ENCODE data around the gene FCRLA.
"Not testable (repeated sequence)": the region's sequence is repeated elsewhere in the genome, so short reads cannot be mapped to it uniquely, and the experiment has no call there.

Gene FCRLA

DNA sequence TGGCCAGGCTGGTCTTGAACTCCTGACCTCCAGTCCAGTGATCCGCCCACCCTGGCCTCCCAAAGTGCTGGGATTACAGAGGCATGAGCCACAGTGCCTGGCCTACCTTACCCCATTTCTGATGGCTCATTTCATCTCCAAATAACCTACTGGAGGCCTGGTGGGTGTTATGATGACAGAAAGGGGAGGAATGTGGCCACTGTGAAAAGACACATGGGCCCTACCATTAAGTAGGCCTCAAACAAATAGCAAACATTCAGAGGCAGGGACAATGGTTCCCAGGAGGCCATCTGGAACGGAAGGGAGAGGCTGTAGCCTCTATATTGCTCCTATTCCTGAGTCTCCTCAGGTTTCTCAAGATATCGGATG is 932 bp upstream of the FCRLA start:
- DNase-seq (ENCODE audit: low read depth in 2 of 2) = no peak

DNA sequence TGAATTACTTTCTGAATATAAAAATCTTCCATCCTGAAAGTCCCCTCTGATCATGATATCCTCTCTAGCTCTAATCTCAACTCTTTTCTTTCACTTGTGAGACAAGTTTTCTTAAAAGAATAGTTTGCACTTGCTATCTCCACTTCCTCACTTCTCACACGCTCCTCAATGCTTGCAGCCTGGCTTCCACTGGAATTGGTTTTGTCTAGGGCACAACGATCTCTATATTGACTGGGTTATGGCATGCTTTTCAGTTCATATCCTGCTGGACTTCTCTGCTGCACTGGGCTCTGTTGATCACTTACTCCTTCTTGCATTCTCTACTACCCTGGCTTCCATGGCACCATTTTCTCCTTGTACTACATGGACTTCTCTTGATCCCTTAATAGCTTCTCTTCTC is 474 bp downstream of the FCRLA start:
- no peak for DNase-seq (ENCODE audit: low read depth in 2 of 2)

DNA sequence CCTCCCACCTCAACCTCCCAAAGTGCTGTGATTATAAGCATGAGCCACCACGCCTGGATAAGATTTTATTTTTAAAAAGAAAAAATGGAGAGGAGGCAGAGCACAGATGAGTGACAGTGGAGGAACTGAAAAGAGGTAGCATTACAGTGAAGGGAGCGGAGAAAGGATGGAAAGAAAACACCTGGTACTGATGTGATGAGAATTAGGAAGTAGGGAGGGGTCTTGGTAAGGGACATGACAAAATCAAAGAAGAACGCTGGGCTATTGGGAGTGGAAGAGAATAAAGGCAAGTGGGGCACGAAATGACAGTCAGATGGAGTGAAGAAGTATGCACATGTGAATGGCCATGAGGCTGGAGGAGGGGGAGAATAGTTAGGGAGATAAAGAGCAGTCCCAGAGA is 2.3 kb downstream of the FCRLA start:
- DNase-seq (ENCODE audit: low read depth in 2 of 2) = no peak

DNA sequence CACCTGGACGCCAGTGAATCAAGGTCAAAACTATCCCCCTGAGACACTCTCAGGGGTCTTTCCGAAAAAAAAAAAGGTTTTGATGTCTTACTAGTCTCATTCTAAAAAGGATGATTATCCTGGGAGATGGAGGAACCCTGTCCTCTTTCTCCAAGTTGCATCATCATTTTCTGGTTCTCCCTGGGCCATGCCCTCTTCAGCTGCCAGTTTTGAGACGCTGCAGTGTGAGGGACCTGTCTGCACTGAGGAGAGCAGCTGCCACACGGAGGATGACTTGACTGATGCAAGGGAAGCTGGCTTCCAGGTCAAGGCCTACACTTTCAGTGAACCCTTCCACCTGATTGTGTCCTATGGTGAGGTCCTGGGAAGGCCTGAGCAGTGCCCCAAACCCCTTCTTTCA is 3.5 kb downstream of the FCRLA start:
- no peak for DNase-seq (ENCODE audit: low read depth in 2 of 2)

DNA sequence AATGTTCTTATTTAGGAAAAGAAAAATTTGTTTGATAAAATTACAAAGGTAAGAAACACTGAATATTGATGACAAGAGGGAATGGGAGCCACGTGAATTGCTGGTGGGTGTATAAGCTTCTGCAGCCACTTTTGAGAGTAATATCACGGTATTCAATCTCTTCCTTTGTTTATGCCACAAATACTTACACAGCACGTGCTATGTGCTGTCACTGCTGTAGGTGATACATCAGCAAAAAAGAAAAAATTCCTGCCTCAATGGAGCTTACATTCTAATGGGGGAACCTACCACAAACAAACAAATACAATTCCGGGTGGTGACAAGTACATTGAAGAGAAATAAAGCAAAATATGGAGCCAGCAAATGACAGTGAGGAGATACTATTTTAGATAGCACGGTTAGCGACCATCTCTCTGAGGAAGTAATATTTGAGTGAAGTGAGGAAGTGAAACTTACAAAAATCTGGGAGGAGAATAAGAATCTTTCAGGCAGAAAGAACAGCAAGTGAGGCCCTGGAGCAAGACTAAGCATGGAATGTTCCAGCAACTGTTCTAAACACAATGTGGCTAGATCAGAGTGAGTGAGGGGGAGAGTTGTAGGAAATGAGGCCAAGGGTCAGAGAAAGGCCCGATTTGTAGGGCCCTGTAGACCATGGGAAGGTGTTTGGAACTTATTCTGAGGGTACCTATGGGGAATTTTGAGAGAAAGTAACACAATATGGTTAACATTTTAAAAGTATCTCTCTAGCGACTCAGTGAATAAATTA is 11.7 kb downstream of the FCRLA start:
- DNase-seq (ENCODE audit: low read depth in 2 of 2) = no peak

DNA sequence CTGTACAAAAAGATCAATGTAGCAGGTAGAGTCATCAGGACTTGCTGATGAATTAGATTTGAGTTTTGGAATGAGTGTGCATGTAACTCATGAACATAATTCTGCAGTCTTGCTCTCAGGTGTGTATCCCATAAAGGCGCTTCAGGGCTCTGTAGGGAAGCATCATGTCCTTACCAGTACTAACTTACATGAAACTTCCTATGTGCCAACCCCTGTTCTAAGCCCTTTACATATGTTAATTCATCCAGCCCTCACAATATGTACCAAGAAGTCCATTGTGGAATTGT is 12.2 kb downstream of the FCRLA start:
- DNase-seq (ENCODE audit: low read depth in 2 of 2) = no peak

DNA sequence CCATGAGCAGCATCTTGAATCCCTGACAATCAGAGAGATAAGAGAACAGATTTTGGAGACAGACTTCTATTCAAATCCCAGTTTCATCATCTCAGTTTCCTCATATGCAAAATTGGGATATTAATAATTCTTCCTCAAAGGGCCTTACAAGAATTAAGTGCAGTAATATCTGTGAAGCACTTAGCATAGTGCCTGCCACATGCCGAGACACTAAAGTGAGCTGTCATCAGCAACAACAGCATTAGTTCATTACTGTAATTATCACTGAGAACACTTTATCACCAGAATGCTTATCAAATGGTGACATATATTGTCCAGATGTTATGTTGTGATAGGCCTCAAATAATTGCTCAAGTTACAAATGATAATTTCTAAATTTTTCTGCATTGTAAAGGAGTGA is 13.4 kb downstream of the FCRLA start:
- DNase-seq (ENCODE audit: low read depth in 2 of 2) = no peak

DNA sequence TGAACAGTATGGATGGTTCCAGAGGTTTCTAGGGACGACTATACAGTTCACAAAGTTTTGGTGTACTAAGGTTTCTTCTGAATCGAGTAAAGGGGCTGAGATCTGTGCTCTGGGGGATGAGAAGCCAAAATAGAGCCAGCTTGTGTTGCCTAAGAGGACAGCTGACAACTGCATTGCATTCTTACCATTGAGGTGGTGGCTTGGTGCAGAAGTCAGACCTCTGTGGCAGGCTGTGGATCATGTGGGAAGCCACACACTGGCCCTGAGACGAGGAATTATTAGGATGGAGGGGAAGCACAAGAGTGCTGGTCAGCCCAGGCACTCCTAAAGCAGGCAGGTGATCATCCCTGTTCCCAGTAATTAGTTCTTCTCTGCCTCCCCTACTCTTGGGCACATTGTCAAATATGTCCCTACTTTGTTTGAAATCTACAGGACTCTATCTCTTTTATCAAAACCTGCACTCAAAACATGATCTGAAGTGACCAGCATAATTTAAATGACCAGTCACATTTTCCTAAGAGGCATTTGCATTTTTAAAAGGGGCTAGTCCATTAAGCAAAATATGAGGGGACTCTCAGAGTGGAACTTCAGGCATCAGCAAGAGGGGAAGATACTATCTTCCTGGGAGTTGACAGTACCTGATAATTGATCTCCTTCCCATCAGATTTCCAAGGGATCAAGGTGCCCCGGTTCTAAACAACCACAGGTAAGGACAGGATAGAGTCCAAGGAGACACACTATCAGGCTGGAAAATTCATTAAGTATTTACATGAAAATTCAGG is 14.1 kb downstream of the FCRLA start, which contains the start of gene FCRLB:
Gene FCRLB, plus strand, starts transcription at position 589 of the 782 bp plus-strand sequence. CDS start 1,129 bp downstream, outside the sequence.
- DNase-seq (ENCODE audit: low read depth in 2 of 2) = no peak

DNA sequence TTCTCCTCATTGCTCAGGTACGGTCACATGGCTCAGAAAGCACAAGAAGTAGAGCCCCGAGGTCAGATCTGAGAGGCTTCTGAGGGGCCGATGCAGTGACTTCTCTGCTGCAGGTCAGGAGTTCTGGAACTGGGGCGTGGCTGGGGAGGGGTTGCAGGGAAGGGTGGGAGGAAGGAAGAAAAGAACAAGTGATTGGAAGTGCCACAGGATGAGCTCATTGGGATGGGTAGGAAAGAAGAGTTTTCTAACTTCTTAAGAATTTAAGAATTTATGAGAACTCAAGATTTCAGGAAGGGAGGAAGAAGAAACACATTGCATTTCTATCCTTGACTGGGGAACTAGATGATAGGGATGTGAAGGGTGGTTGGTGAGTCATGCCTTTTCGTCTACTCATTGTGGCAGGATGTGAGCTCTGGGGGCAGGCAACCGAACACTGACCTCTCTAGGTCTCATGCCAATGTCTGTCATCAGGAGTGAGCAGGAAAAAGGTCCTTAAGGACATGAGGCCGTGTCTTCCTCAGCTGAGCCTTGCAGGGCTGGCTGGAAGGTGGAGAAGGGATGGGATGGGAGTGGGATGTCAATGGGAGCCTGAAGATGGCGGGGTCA is 14.8 kb downstream of the FCRLA start:
- no peak for DNase-seq (ENCODE audit: low read depth in 2 of 2)

DNA sequence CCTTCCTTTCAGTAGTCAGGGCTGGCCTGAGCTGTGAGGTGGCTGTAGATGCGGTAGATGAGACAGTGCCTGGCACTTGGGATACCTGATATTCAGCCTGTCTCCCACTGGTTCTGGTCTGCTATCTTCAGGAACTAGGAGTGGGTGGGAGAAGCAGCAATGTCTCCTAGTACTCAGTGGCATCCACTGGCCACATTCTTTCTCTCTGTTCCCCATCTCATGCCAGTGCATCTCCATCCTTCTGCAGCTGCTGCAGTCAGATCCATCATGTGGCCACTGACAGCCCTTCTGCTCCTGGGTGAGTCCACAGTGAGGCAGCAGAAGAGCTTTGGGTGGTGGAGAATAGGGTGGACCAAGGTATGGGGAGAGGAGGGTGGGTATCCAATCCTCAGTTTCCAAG is 15.4 kb downstream of the FCRLA start:
- DNase-seq (ENCODE audit: low read depth in 2 of 2) = no peak

DNA sequence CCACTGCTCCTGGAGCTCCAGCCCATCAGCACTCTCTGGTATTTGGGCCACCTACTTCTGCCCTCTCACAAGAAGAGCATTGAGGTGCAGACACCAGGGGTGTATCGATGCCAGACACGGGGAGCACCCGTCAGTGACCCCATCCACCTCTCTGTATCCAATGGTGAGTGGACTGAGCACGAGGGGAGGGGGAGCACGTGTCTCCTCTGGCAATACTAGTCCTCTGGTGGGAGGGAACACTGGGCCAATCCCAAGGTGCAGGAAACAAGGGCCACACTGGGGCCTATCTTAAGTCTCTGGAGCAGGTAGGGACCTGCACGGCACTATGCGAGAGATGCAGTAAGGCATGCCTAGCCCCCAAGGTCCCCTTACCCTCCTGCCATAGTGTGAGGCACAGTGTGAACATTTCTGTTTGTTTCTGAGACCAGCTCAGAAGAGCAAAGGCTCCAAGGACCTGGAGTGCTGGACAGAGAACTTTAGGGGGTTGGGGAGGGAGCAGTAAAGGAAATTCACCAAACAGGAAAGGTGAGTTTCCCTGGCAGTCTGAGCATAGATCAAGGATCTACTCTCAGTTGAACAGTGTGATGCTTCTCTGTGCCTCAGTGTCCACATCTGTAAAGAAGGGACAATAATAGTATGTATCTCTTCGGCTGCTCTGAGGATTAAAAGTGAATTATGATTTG is 16.6 kb downstream of the FCRLA start:
- DNase-seq (ENCODE audit: low read depth in 2 of 2) = no peak

DNA sequence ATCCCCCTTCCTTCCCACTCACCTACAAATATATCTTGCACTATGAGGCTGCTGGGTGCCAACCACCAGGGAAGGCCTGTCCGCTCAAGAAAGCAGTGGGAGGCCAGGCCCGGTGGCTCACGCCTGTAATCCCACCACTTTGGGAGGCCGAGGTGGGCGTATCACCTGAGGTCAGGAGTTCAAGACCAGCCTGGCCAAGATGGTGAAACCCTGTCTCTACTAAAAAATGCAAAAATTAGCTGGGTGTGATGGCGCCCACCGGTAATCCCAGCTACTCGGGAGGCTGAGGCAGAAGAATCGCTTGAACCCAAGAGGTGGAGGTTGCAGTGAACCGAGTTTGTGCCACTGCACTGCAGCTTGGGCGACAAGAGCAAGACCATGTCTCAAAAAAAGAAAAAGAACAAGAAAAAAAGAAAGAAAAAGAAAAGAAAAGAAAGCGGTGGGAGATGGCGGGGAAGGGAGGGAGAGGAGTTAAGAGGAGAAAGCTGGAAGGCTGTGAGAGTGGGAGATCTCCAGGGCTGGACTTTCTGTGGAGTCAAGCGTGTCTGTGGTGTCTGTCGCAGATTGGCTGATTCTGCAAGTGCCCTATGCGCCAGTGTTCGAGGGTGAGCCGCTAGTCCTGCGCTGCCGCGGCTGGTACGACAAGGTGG is 18.4 kb downstream of the FCRLA start:
- DNase-seq (ENCODE audit: low read depth in 2 of 2) = not testable (repeated sequence)

DNA sequence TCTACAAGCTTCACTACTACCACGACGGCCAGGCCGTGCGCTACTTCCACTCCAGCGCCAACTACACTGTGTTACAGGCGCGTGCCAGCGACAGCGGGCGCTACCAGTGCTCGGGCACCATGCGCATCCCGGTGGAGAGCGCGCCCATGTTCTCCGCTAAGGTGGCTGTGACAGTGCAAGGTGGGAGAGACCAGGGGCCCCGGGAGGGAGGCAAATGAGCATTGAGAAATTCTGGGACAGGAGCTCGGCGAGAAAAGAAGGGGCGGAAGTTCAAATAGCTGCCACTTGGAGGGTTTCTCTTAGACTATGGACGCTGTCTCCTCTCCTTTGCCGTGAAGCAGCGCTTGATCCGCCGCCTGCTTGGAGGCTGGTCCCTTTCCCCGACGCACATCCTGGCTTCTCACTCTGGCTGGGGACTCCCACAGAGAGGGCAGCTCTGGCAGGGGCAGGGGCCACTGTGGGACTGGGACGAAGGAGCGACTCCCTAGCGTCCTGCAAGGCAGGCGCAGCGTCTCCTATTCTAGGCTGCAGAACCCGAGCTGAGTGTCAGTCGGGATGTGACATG is 19.0 kb downstream of the FCRLA start:
- no peak for DNase-seq (ENCODE audit: low read depth in 2 of 2)

DNA sequence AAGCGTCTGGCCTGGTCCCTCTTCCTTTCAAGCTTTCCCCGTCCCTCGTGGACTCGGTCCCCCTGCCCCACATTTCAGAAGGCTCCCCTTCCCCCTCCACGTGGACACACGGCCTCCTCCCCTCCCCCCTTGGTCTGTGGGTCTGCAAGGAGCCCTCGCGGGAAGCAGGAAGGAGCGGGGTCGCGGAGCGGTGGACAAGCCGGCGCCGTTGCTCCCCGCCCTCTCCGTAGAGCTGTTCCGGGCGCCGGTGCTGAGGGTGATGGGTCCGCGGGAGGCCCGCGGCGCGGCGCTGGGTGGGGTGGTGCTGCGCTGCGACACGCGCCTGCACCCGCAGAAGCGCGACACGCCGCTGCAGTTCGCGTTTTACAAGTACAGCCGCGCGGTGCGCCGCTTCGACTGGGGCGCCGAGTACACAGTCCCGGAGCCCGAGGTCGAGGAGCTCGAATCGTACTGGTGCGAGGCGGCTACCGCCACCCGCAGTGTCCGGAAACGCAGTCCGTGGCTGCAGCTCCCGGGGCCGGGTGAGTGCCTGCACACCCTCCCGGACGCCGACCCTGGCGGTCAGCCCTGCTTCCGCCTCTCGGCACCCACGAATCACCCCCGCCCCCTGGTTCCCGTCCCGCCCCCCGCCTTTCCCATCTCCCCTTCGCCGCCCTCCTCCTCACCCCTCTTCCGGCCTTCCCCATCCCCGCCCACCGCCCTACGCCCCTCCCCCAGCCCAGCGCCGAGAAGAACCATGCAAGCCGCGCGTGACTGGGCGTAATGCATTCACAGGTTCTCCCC is 19.6 kb downstream of the FCRLA start:
- peak; percentile 47 to 52 for DNase-seq (ENCODE audit: low read depth in 2 of 2)

DNA sequence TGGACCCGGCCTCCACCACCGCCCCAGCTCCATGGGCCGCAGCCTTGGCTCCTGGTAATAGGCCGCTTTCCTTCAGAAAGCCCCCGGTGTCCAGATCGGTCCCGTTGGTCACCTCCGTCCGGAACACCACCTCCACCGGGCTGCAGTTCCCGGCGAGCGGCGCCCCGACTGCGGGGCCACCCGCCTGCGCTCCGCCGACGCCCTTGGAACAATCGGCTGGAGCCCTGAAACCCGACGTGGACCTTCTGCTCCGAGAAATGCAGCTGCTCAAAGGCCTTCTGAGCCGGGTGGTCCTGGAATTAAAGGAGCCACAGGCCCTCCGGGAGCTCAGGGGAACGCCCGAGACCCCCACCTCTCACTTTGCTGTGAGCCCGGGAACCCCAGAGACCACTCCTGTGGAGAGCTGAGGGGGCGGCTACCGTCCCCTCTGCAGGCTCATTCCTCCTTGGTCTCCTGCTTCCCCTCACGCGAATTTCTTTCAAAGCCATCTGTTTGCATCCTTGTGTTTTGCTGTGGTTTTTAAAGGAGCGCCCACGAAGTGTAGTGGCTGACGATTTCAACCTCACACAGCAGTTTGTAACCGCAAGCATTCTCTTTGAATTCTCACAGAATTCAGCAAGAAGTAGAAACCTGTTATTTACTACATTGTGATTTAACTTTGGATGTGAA is 20.4 kb downstream of the FCRLA start:
- DNase-seq (ENCODE audit: low read depth in 2 of 2) = no peak

DNA sequence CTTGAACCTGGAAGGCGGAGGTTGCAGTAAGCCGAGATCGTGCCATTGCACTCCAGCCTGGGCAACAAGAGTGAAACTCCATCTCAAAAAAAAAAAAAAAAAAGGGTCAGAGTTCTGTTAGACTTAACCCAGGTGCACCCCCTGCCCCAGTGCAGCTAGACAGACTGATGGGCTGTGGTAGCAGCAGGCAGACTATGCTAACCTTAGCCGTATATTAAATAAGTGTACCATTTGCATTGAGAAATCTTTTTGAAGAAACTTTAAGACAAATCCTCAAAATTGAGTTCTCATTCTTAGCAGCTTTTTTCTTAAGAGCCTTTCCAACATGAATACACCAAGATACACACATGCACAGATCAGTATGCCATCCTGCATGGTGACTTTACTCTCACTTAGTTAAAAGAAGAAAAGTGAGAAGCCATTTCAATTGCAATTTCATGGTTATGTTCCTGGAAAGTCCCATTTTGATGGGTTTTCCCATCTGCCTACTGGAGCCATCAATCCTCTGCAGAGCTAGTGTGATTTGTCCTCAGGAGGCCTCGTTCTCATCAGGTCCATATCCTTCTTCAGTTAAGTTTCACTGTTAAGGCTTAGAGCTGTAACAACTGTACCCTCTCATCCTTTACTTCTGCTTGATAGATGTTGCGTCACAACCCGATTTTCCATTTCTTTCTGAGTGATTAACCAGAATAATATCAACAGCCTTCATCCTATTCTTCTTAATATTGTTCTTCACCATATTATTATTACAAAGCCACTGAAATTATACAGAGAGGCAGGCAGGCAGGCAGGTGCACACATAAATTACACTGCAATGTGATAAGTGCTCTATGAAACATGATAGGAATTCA is 21.6 kb downstream of the FCRLA start:
- no peak for DNase-seq (ENCODE audit: low read depth in 2 of 2)

DNA sequence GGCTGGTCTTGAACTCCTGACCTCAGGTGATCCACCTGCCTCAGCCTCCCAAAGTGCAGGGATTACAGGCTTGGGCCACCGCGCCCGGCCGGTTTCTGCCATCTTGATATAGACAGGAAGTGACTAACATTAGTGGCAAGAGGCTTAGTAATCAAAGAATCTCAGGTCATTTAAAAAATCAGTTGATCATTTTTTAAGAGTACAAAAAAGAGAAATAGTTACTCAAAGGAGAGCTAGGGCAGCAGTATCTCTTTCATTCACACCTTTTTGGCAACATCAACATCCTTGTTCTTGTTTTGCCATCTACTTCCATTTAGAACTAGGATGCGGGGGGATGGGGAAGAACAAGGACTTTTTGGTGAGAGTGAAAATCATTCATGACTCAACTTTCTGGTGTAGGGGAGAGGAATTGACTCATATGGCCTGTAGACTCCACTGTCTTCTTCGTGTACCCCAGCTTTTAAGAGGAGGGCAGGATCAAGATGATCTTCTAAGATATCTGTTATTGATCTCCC is 23.1 kb downstream of the FCRLA start:
- no peak for DNase-seq (ENCODE audit: low read depth in 2 of 2)

DNA sequence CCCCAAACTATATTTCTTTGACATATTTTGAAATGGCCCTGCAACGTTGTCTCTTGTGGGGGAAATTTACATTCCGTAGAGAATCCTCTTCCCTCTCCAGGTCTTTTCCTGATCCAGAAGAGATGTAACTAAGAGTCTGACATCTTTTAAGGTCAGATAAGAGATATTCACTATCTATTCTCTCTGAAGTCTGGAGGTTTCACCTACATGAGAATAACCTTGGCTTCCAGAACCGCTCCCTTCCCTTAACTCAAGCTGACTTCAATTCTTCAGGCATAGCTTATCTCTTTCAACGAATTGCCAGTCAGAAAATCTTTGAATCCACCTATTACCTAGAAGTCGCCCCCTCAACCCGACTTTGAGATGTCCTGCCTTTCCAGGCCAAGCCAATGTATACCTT is 24.2 kb downstream of the FCRLA start:
- no peak for DNase-seq (ENCODE audit: low read depth in 2 of 2)

All from stimulated activated CD4-positive, alpha-beta T cell treated with anti-CD3 and anti-CD28 coated beads, Interleukin-4, amount 100 ng/mL, for 48 hours (primary cell).